UCSD-AML1 (cell line): ENCODE measurements around the gene WT1.

Experiments
- DNase-seq: peaks from one replicate; lab custom pipeline; 2025; ENCODE audit not compliant: unreplicated experiment; lab: John Stamatoyannopoulos, UW

WT1 gene

GRCh38 chr11:32425761-32426160 is 9.6 kb downstream of the WT1 start:
- DNase-seq, result no peak

- no peak for DNase-seq
These were observed 12.8 kb downstream of the WT1 start for GRCh38 chr11:32422545-32422944.

GRCh38 chr11:32421992-32422391 is 13.3 kb downstream of the WT1 start:
- no peak for DNase-seq

GRCh38 chr11:32420937-32421901 is 14.1 kb downstream of the WT1 start:
- DNase-seq, result peak; percentile 86

GRCh38 chr11:32420139-32420538 is 15.2 kb downstream of the WT1 start:
- no peak for DNase-seq

- no peak for DNase-seq
These were observed 16.5 kb downstream of the WT1 start for GRCh38 chr11:32418836-32419235.

- no peak for DNase-seq
These were observed 17.5 kb downstream of the WT1 start for GRCh38 chr11:32417806-32418205.

- no peak for DNase-seq
These were observed 19.0 kb downstream of the WT1 start for GRCh38 chr11:32416301-32416700.

- DNase-seq, result no peak
These were observed 20.4 kb downstream of the WT1 start for GRCh38 chr11:32414925-32415324.

GRCh38 chr11:32411942-32412615 is 23.3 kb downstream of the WT1 start:
- no peak for DNase-seq

- no peak for DNase-seq
These were observed 29.7 kb downstream of the WT1 start for GRCh38 chr11:32405592-32405991.

GRCh38 chr11:32402836-32403235 is 32.5 kb downstream of the WT1 start:
- DNase-seq, result no peak

GRCh38 chr11:32400670-32401369 is 34.5 kb downstream of the WT1 start:
- DNase-seq, result no peak

GRCh38 chr11:32400196-32400595 is 35.1 kb downstream of the WT1 start:
- no peak for DNase-seq

- DNase-seq, result no peak
These were observed 38.3 kb downstream of the WT1 start for GRCh38 chr11:32396991-32397390.

GRCh38 chr11:32396331-32396730 is 39.0 kb downstream of the WT1 start:
- DNase-seq, result no peak

- no peak for DNase-seq
These were observed 40.2 kb downstream of the WT1 start for GRCh38 chr11:32395127-32395526.

- DNase-seq, result no peak
These were observed 42.5 kb downstream of the WT1 start for GRCh38 chr11:32392840-32393239.

- peak; percentile 35 for DNase-seq
These were observed 43.3 kb downstream of the WT1 start for GRCh38 chr11:32391956-32392553.

GRCh38 chr11:32391479-32391878 is 43.9 kb downstream of the WT1 start:
- no peak for DNase-seq

- DNase-seq, result no peak
These were observed 44.6 kb downstream of the WT1 start for GRCh38 chr11:32390712-32391111.
